ENCODE data around the gene CA14. TPM values are rescaled to one million over a fixed set of nuclear protein-coding genes. Genes with fewer than 3 reads are reported as not detected.
"Not testable (repeated sequence)": the region's sequence is repeated elsewhere in the genome, so short reads cannot be mapped to it uniquely, and the experiment has no call there.

The CA14 gene
- polyA plus RNA-seq, 1 experiment: not detected

DNA sequence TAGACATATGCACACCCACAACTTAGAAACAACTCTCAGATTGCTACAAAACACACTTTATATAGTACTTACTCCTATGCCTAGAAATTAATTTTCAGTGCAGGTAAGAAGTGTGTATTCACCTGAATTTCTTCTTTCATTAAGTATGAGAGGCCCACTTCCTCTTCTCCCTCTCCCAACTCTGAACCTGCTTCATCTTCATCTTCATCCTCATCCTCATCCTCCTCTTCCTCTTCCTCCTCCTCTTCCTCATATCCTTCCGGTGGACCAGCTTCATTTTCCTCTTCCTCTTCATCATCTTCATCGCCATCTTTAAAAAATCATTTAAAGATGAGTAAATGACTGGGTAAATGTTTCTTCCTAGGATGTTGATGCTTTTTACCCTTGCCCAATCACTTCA lies 31.1 kb upstream of the CA14 start:
- Histone ChIP-seq H3K27me3 (ENCODE audit: control insufficient read depth, insufficient read depth, low read length) (no peaks in the 10 kb centered on the region), H3K36me3 (ENCODE audit: control insufficient read depth, insufficient read depth, low read length) (no peaks in the 10 kb centered on the region; the same call in none of the 2 replicates), H3K4me3 (ENCODE audit: low read depth, low read length) (no peak overlapping the region)
- DNase-seq (ENCODE audit: low read depth): no peak
- ChIA-PET POLR2A (no interaction called here), CTCF (no interaction called here)
- TF ChIP-seq, protein P1, sequence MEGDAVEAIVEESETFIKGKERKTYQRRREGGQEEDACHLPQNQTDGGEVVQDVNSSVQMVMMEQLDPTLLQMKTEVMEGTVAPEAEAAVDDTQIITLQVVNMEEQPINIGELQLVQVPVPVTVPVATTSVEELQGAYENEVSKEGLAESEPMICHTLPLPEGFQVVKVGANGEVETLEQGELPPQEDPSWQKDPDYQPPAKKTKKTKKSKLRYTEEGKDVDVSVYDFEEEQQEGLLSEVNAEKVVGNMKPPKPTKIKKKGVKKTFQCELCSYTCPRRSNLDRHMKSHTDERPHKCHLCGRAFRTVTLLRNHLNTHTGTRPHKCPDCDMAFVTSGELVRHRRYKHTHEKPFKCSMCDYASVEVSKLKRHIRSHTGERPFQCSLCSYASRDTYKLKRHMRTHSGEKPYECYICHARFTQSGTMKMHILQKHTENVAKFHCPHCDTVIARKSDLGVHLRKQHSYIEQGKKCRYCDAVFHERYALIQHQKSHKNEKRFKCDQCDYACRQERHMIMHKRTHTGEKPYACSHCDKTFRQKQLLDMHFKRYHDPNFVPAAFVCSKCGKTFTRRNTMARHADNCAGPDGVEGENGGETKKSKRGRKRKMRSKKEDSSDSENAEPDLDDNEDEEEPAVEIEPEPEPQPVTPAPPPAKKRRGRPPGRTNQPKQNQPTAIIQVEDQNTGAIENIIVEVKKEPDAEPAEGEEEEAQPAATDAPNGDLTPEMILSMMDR (IDR thresholded peaks at IDR 0.05; ENCODE audit: insufficient read depth, low read depth, low read length): no peak

GRCh38 chr1:150227228-150227627 lies 30.3 kb upstream of the CA14 start:
- CTCF ChIA-PET: no interaction called here
- POLR2A ChIA-PET: no interaction called here
- TF ChIP-seq, protein P1 (IDR thresholded peaks at IDR 0.05; ENCODE audit: insufficient read depth, low read depth, low read length): no peak
- Histone ChIP-seq H3K36me3 (ENCODE audit: control insufficient read depth, insufficient read depth, low read length) (no peaks in the 10 kb centered on the region; the same call in none of the 2 replicates), H3K4me3 (ENCODE audit: low read depth, low read length) (no peak overlapping the region), H3K27me3 (ENCODE audit: control insufficient read depth, insufficient read depth, low read length) (no peaks in the 10 kb centered on the region)
- DNase-seq (ENCODE audit: low read depth): no peak

DNA sequence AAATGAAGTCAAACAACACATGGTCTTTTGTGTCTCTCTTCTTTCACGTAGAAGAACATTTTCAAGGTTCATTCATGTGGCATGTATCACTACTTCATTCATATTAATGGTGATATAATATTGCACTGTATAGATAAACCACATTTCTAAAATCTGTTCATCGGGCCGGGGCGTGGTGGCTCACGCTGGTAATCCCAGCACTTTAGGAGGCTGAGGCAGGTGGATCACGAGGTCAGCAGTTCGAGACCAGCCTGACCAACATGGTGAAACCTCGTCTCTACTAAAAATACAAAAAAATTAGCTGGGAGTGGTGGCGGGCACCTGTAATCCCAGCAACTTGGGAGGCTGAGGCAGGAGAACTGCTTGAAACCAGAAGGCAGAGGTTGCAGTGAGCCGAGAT lies 29.3 kb upstream of the CA14 start:
- H3K36me3 ChIP-seq (ENCODE audit: control insufficient read depth, insufficient read depth, low read length); CTCF ChIA-PET; H3K4me3 ChIP-seq (ENCODE audit: low read depth, low read length); H3K27me3 ChIP-seq (ENCODE audit: control insufficient read depth, insufficient read depth, low read length); DNase-seq (ENCODE audit: low read depth); POLR2A ChIA-PET: not testable (repeated sequence)

GRCh38 chr1:150232921-150233320 lies 24.7 kb upstream of the CA14 start:
- H3K27me3 ChIP-seq (ENCODE audit: control insufficient read depth, insufficient read depth, low read length); DNase-seq (ENCODE audit: low read depth); POLR2A ChIA-PET; H3K36me3 ChIP-seq (ENCODE audit: control insufficient read depth, insufficient read depth, low read length); H3K4me3 ChIP-seq (ENCODE audit: low read depth, low read length): not testable (repeated sequence)
- CTCF ChIA-PET: interaction anchor here (0.9 to 2.7 kb wide), 3 partner anchors 10 to 159 kb away, joined by 3 to 10 read pairs (median 7); no protein-coding TSS in a partner anchor

DNA sequence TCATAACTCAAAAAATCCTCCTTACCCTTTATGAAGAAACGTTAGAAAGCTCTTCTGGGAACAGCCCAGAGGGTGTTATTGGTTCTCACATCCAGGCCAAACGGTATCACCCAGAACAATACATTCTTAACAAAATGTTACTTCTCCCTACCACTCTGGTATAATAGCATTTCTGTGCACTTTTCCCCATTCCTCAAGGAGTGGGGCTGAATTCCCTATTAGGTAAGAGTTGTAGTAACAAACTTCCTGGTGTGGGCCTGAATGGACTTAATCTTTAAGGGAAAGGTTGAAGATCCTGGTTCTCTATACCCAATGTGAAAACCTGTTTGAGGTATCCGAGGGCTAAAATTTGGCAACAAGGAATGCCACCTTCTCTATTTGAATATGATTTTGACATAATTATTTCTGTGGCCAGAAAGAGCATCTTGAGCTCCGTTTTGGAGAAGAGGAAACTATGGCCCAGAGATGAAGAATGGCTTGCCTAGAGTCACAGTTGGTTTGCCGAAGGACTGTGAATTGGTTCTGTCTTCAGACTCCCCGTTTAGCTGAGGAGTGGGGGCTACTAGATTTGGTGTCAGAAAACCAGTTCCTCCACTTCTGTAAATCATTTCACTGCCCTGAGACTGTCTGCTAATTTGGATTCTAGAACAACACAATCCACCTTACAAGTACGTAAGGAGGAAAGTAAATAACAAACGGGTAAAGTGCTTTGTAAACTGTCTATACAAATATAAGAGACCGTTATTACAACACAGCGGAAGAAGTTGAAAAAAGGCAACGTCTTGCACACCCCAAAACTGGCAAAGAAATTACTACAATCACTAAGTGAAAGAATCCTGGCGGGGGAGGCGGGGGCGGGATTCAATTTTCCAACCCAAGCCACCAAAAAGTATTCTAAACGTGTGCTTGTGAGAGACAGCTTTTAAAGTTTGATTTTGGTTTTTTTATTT lies 23.9 kb upstream of the CA14 start:
- ChIA-PET CTCF (interaction anchor here (0.9 to 2.7 kb wide), 3 partner anchors 11 to 160 kb away, joined by 3 to 10 read pairs (median 7); no protein-coding TSS in a partner anchor), POLR2A (interaction anchor here (0.7 kb wide), 1 partner anchor 73 kb away, joined by 8 read pairs; no protein-coding TSS in a partner anchor)
- Histone ChIP-seq H3K4me3 (ENCODE audit: low read depth, low read length) (peak overlapping the region; percentile 67), H3K36me3 (ENCODE audit: control insufficient read depth, insufficient read depth, low read length) (no peaks in the 10 kb centered on the region; the same call in 1 of the 2 replicates), H3K27me3 (ENCODE audit: control insufficient read depth, insufficient read depth, low read length) (no peaks in the 10 kb centered on the region)
- no peak for DNase-seq (ENCODE audit: low read depth)
- TF ChIP-seq, protein P1 (IDR thresholded peaks at IDR 0.05; ENCODE audit: insufficient read depth, low read depth, low read length): no peak

DNA sequence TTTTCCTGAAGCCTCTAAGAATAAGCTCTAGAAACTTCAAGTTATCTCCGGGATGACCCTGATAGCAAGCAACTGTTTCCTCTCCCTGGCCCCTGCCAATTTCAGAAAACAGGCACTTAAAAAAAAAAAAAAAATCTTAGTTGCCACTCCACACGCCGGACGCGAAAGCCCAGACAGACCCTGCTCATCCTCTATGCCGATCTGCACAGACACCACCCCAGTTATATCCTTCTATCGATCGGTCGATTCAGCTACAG lies 23.3 kb upstream of the CA14 start:
- TF ChIP-seq, protein P1 (IDR thresholded peaks at IDR 0.05; ENCODE audit: insufficient read depth, low read depth, low read length): no peak
- Histone ChIP-seq H3K4me3 (ENCODE audit: low read depth, low read length) (peak overlapping the region; percentile 67), H3K27me3 (ENCODE audit: control insufficient read depth, insufficient read depth, low read length) (no peaks in the 10 kb centered on the region), H3K36me3 (ENCODE audit: control insufficient read depth, insufficient read depth, low read length) (no peaks in the 10 kb centered on the region; the same call in 1 of the 2 replicates)
- CTCF ChIA-PET: interaction anchor here (2.4 to 2.7 kb wide), 2 partner anchors 12 to 22 kb away, joined by 7 to 10 read pairs; no protein-coding TSS in a partner anchor
- DNase-seq (ENCODE audit: low read depth): no peak
- POLR2A ChIA-PET: interaction anchor here (0.7 kb wide), 1 partner anchor 73 kb away, joined by 8 read pairs; no protein-coding TSS in a partner anchor
